Glutamatergic neuron (in vitro differentiated cells): Measurements from ENCODE around the gene KRTAP9-3. TPM values are rescaled to one million over a fixed set of nuclear protein-coding genes. Genes with fewer than 3 reads are reported as not detected.
"Not testable (repeated sequence)": the region's sequence is repeated elsewhere in the genome, so short reads cannot be mapped to it uniquely, and the experiment has no call there.

ENCODE experiments used
- DNase-seq: peaks from one replicate; pipeline ENCODE4 v3.0.0; 2022
- H3K27ac Mint-ChIP-seq: one replicate; pipeline ENCODE4 v1.8.0; 2020; ENCODE audit warnings: mild to moderate bottlenecking, mixed read lengths, inconsistent platforms; ENCODE audit not compliant: unreplicated experiment
- H3K27me3 Mint-ChIP-seq: one replicate; pipeline ENCODE4 v1.8.0; 2020; ENCODE audit warnings: mild to moderate bottlenecking, moderate library complexity, mixed read lengths, inconsistent platforms; ENCODE audit not compliant: unreplicated experiment
- H3K36me3 Mint-ChIP-seq: one replicate; pipeline ENCODE4 v1.8.0; 2020; ENCODE audit warnings: mild to moderate bottlenecking, mixed read lengths, inconsistent platforms; ENCODE audit not compliant: unreplicated experiment
- H3K4me1 Mint-ChIP-seq: one replicate; pipeline ENCODE4 v1.8.0; 2020; ENCODE audit warnings: mild to moderate bottlenecking, low read depth, mixed read lengths, inconsistent platforms; ENCODE audit not compliant: unreplicated experiment
- H3K4me3 Mint-ChIP-seq: one replicate; pipeline ENCODE4 v1.8.0; 2020; ENCODE audit warnings: mild to moderate bottlenecking, mixed read lengths, inconsistent platforms; ENCODE audit not compliant: unreplicated experiment
- H3K9me3 Mint-ChIP-seq: one replicate; pipeline ENCODE4 v1.8.0; 2020; ENCODE audit warnings: mild to moderate bottlenecking, moderate library complexity, mixed read lengths, inconsistent platforms; ENCODE audit not compliant: unreplicated experiment
- CTCF ChIP-seq: fragments of 200-600 bp; sonication (generic); IDR thresholded peaks from one replicate; pipeline ENCODE4 v1.5.0; 2021; ENCODE audit not compliant: partially characterized antibody, unreplicated experiment
- long read RNA-seq: library from polyadenylated mRNA; unstranded; transcript quantifications from one replicate; pipeline ENCODE4 v2.0.0, GENCODE V29; 2020; ENCODE audit not compliant: unreplicated experiment
- total RNA-seq: library from RNA; stranded (reverse); fragmentation: NEBNext Ultra II Directional; extraction: Animal tissue kit (Norgen Biotek cat#: 25700); gene quantifications from one replicate; pipeline ENCODE4 v1.2.1, GENCODE V29; 2021; ENCODE audit not compliant: unreplicated experiment

KRTAP9-3 gene
- total RNA-seq = not detected
- long read RNA-seq = 0 reads

GRCh38 chr17:41232399-41233105 lies at the start of gene KRTAP9-3:
Gene KRTAP9-3 (plus strand): TSS chr17:41232449. CDS start chr17:41232502, 53 bp downstream.
- not testable (repeated sequence) for H3K4me1 Mint-ChIP-seq, DNase-seq, H3K4me3 Mint-ChIP-seq, H3K27me3 Mint-ChIP-seq, H3K9me3 Mint-ChIP-seq, H3K36me3 Mint-ChIP-seq
- H3K27ac Mint-ChIP-seq = peak within 1 kb of the TSS; percentile 24

- Mint-ChIP-seq H3K4me3 (no peak within 1 kb of the TSS), H3K4me1 (no peaks in the 10 kb centered on the region), H3K27ac (peak within 1 kb of the TSS; percentile 68), H3K9me3 (peaks cover 12% of the 10 kb centered on the region), H3K27me3 (peaks cover 6% of the 10 kb centered on the region), H3K36me3 (no peaks in the 10 kb centered on the region)
- DNase-seq = peak; percentile 31
- TF ChIP-seq CTCF = no peak
Measured at GRCh38 chr17:41184480-41184961, 47.7 kb upstream of the KRTAP9-3 start, which contains the start of gene KRTAP4-1. Gene KRTAP4-1 (minus strand): TSS chr17:41184911. CDS start chr17:41184854, 57 bp downstream.

GRCh38 chr17:41185001-41185400 lies 47.2 kb upstream of the KRTAP9-3 start:
- Mint-ChIP-seq H3K36me3 (no peaks in the 10 kb centered on the region), H3K9me3 (peaks cover 12% of the 10 kb centered on the region), H3K4me3 (no peak overlapping the region), H3K4me1 (no peaks in the 10 kb centered on the region), H3K27me3 (peaks cover 6% of the 10 kb centered on the region), H3K27ac (no peak overlapping the region)
- DNase-seq = no peak
- no peak for TF ChIP-seq CTCF

- H3K27ac Mint-ChIP-seq = no peak overlapping the region
- peaks cover 5% of the 10 kb centered on the region for H3K36me3 Mint-ChIP-seq
- H3K4me3 Mint-ChIP-seq = no peak overlapping the region
- H3K27me3 Mint-ChIP-seq = peaks cover 10% of the 10 kb centered on the region
- no peak for DNase-seq
- H3K4me1 Mint-ChIP-seq = peaks cover 1% of the 10 kb centered on the region
- peaks cover 16% of the 10 kb centered on the region for H3K9me3 Mint-ChIP-seq
- no peak for TF ChIP-seq CTCF
Measured at GRCh38 chr17:41186872-41187271, 45.4 kb upstream of the KRTAP9-3 start.

GRCh38 chr17:41189837-41190318 lies 42.4 kb upstream of the KRTAP9-3 start, which contains the start of gene KRTAP9-1:
Gene KRTAP9-1 (plus strand): TSS chr17:41189887. CDS start chr17:41189887, 0 bp downstream.
- not testable (repeated sequence) for H3K27me3 Mint-ChIP-seq, H3K4me3 Mint-ChIP-seq, H3K36me3 Mint-ChIP-seq, H3K4me1 Mint-ChIP-seq, H3K9me3 Mint-ChIP-seq, H3K27ac Mint-ChIP-seq, DNase-seq

GRCh38 chr17:41190328-41190727 lies 41.9 kb upstream of the KRTAP9-3 start:
- DNase-seq = no peak
- peaks cover 1% of the 10 kb centered on the region for H3K4me1 Mint-ChIP-seq
- H3K36me3 Mint-ChIP-seq = peaks cover 5% of the 10 kb centered on the region
- peaks cover 8% of the 10 kb centered on the region for H3K9me3 Mint-ChIP-seq
- no peak for TF ChIP-seq CTCF
- peaks cover 6% of the 10 kb centered on the region for H3K27me3 Mint-ChIP-seq
- no peak overlapping the region for H3K27ac Mint-ChIP-seq
- H3K4me3 Mint-ChIP-seq = no peak overlapping the region
